Measurements from ENCODE around the gene SURF1. TPM values are rescaled to one million over a fixed set of nuclear protein-coding genes. Genes with fewer than 3 reads are reported as not detected.
"Not testable (repeated sequence)": the region's sequence is repeated elsewhere in the genome, so short reads cannot be mapped to it uniquely, and the experiment has no call there.

SURF1 gene
- total RNA-seq, 1 experiment from 2014 or later, result 35.6 TPM

DNA sequence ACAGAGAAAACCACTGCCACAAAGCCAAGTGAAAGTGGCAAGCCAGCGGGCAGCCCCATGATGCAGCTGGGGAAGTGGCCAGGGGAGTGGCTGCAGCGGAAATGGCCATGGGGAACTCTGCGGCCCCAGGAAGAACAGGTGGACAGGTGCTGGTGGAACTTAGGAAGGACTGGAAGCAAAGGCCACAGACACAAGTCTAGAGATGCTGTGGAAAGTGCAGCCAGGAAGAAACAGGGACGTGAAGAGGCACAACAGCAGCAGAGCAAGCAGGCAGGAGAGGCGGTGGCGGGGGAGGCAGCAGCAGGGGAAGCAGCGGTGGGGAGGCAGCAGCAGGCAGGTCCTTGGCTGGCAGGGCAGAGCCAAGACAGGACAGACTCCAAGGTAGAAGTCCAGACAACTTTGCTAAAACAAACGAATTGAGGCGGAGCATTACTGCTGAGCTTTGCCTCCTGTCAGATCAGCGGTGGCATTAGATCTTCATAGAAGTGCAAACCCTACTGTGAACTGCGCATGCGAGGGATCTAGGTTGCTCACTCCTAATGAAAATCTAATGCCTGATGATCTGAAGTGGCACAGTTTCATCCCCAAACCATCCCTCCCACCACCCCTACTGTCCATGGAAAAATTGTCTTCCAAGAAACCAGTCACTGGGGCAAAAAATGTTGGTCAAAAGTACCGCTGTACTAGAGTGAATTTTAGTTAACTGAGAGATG, 32.1 kb downstream of the SURF1 start:
- no peaks in the 10 kb centered on the region for H3K79me2 ChIP-seq (ENCODE audit: low read length)
- DNase-seq, result no peak
- H3K9ac ChIP-seq (ENCODE audit: low read length), result no peak overlapping the region
- H3K27ac ChIP-seq (ENCODE audit: low read length), result no peak overlapping the region
- H3K9me2 ChIP-seq (replicated peaks; ENCODE audit: insufficient read depth, low read length), result no peaks in the 10 kb centered on the region
- no peak overlapping the region for H3K4me2 ChIP-seq (ENCODE audit: low read depth, low read length, poor library complexity, severe bottlenecking)
- H3K27me3 ChIP-seq (ENCODE audit: low read length), result no peaks in the 10 kb centered on the region
- H3K4me1 ChIP-seq (ENCODE audit: low read length), result no peaks in the 10 kb centered on the region
- H3K9me3 ChIP-seq (ENCODE audit: low read length), result no peaks in the 10 kb centered on the region
- H3K4me3 ChIP-seq (ENCODE audit: low read length), result no peak overlapping the region
- H3K36me3 ChIP-seq (ENCODE audit: insufficient read depth, low read length), result no peaks in the 10 kb centered on the region
- no peak overlapping the region for H2AFZ ChIP-seq (ENCODE audit: low read length)
- H4K20me1 ChIP-seq (ENCODE audit: insufficient read depth, low read depth, low read length), result 0 out of 2 replicates have a peak, but pooled peaks cover 4% of the 10 kb centered on the region

DNA sequence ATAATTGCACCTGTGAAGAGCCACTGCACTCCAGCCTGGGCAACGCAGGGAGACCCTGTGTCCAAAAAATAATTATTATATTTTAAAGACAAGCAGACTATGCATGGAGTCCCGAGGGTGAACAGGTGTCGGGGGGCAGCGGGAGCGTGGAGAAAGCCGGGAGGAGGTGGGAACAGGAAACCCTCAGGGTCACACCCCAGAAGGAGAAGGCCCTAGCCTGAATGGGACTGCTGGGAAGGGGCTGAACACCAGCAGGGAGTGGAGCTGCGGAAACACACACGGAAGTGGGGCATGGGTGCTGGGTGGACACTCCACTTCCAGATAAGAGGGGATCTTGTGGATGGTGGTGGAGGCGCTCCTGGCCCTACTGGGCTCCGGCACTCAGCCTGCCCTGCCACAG, 33.1 kb downstream of the SURF1 start:
- no peak for DNase-seq
- H2AFZ ChIP-seq (ENCODE audit: low read length), result no peak overlapping the region
- no peaks in the 10 kb centered on the region for H3K27me3 ChIP-seq (ENCODE audit: low read length)
- H3K36me3 ChIP-seq (ENCODE audit: insufficient read depth, low read length), result no peaks in the 10 kb centered on the region
- H3K4me1 ChIP-seq (ENCODE audit: low read length), result no peaks in the 10 kb centered on the region
- no peaks in the 10 kb centered on the region for H4K20me1 ChIP-seq (ENCODE audit: insufficient read depth, low read depth, low read length)
- no peaks in the 10 kb centered on the region for H3K9me3 ChIP-seq (ENCODE audit: low read length)
- H3K4me2 ChIP-seq (ENCODE audit: low read depth, low read length, poor library complexity, severe bottlenecking), result no peak overlapping the region
- H3K9ac ChIP-seq (ENCODE audit: low read length), result no peak overlapping the region
- no peaks in the 10 kb centered on the region for H3K79me2 ChIP-seq (ENCODE audit: low read length)
- no peak overlapping the region for H3K27ac ChIP-seq (ENCODE audit: low read length)
- no peaks in the 10 kb centered on the region for H3K9me2 ChIP-seq (replicated peaks; ENCODE audit: insufficient read depth, low read length)
- no peak overlapping the region for H3K4me3 ChIP-seq (ENCODE audit: low read length)

GRCh38 chr9:133322701-133323100, 33.6 kb downstream of the SURF1 start:
- H3K4me2 ChIP-seq (ENCODE audit: low read depth, low read length, poor library complexity, severe bottlenecking), result no peak overlapping the region
- no peak overlapping the region for H2AFZ ChIP-seq (ENCODE audit: low read length)
- H3K4me3 ChIP-seq (ENCODE audit: low read length), result no peak overlapping the region
- H3K9me3 ChIP-seq (ENCODE audit: low read length), result no peaks in the 10 kb centered on the region
- H3K9me2 ChIP-seq (replicated peaks; ENCODE audit: insufficient read depth, low read length), result no peaks in the 10 kb centered on the region
- no peaks in the 10 kb centered on the region for H4K20me1 ChIP-seq (ENCODE audit: insufficient read depth, low read depth, low read length)
- DNase-seq, result no peak
- no peak overlapping the region for H3K9ac ChIP-seq (ENCODE audit: low read length)
- H3K4me1 ChIP-seq (ENCODE audit: low read length), result no peaks in the 10 kb centered on the region
- H3K36me3 ChIP-seq (ENCODE audit: insufficient read depth, low read length), result no peaks in the 10 kb centered on the region
- no peaks in the 10 kb centered on the region for H3K27me3 ChIP-seq (ENCODE audit: low read length)
- H3K79me2 ChIP-seq (ENCODE audit: low read length), result no peaks in the 10 kb centered on the region
- no peak overlapping the region for H3K27ac ChIP-seq (ENCODE audit: low read length)

DNA sequence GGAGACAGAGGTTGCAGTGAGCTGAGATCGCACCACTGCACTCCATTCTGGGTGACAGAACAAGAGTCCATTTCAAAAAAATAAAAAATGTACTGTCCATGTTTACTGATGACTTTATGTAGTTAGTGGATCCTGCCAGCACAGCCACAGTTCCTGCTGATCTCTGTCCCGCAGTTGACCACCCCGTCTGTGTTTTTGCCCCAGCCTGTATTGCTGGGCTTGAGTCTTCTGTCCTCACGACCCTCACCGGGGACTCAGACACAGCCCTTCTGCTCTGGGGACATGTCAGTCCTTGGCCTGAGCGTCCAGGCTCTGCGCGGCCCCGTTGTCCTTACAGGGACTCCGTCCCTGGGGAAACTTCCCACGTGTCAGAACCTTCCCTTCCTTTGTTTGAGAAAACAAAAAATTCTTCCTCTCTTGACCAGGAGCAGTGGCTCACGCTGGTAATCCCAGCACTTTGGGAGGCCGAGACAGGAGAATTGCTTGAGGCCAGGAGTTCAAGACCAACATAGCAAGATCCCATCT, 34.8 kb downstream of the SURF1 start:
- H3K9me2 ChIP-seq (replicated peaks; ENCODE audit: insufficient read depth, low read length), result no peaks in the 10 kb centered on the region
- H3K9ac ChIP-seq (ENCODE audit: low read length), result no peak overlapping the region
- no peak overlapping the region for H3K4me2 ChIP-seq (ENCODE audit: low read depth, low read length, poor library complexity, severe bottlenecking)
- H2AFZ ChIP-seq (ENCODE audit: low read length), result no peak overlapping the region
- no peak overlapping the region for H3K4me3 ChIP-seq (ENCODE audit: low read length)
- no peak for DNase-seq
- no peaks in the 10 kb centered on the region for H3K9me3 ChIP-seq (ENCODE audit: low read length)
- no peaks in the 10 kb centered on the region for H3K4me1 ChIP-seq (ENCODE audit: low read length)
- H3K27me3 ChIP-seq (ENCODE audit: low read length), result no peaks in the 10 kb centered on the region
- H3K79me2 ChIP-seq (ENCODE audit: low read length), result no peaks in the 10 kb centered on the region
- no peak overlapping the region for H3K27ac ChIP-seq (ENCODE audit: low read length)
- no peaks in the 10 kb centered on the region for H3K36me3 ChIP-seq (ENCODE audit: insufficient read depth, low read length)
- H4K20me1 ChIP-seq (ENCODE audit: insufficient read depth, low read depth, low read length), result no peaks in the 10 kb centered on the region

- no peaks in the 10 kb centered on the region for H3K36me3 ChIP-seq (ENCODE audit: insufficient read depth, low read length)
- no peak overlapping the region for H3K27ac ChIP-seq (ENCODE audit: low read length)
- H3K9me3 ChIP-seq (ENCODE audit: low read length), result no peaks in the 10 kb centered on the region
- H3K4me1 ChIP-seq (ENCODE audit: low read length), result no peaks in the 10 kb centered on the region
- H2AFZ ChIP-seq (ENCODE audit: low read length), result no peak overlapping the region
- H3K79me2 ChIP-seq (ENCODE audit: low read length), result no peaks in the 10 kb centered on the region
- H3K4me3 ChIP-seq (ENCODE audit: low read length), result no peak overlapping the region
- DNase-seq, result no peak
- H3K27me3 ChIP-seq (ENCODE audit: low read length), result no peaks in the 10 kb centered on the region
- H3K4me2 ChIP-seq (ENCODE audit: low read depth, low read length, poor library complexity, severe bottlenecking), result no peak overlapping the region
- no peak overlapping the region for H3K9ac ChIP-seq (ENCODE audit: low read length)
- H3K9me2 ChIP-seq (replicated peaks; ENCODE audit: insufficient read depth, low read length), result no peaks in the 10 kb centered on the region
- no peaks in the 10 kb centered on the region for H4K20me1 ChIP-seq (ENCODE audit: insufficient read depth, low read depth, low read length)
Measured at GRCh38 chr9:133320421-133320881, 35.8 kb downstream of the SURF1 start.

GRCh38 chr9:133317551-133317950, 38.7 kb downstream of the SURF1 start:
- not testable (repeated sequence) for H4K20me1 ChIP-seq (ENCODE audit: insufficient read depth, low read depth, low read length); DNase-seq; H3K4me1 ChIP-seq (ENCODE audit: low read length); H3K27ac ChIP-seq (ENCODE audit: low read length); H2AFZ ChIP-seq (ENCODE audit: low read length); H3K4me2 ChIP-seq (ENCODE audit: low read depth, low read length, poor library complexity, severe bottlenecking); H3K36me3 ChIP-seq (ENCODE audit: insufficient read depth, low read length); H3K9me3 ChIP-seq (ENCODE audit: low read length); H3K4me3 ChIP-seq (ENCODE audit: low read length); H3K27me3 ChIP-seq (ENCODE audit: low read length); H3K79me2 ChIP-seq (ENCODE audit: low read length); H3K9ac ChIP-seq (ENCODE audit: low read length); H3K9me2 ChIP-seq (replicated peaks; ENCODE audit: insufficient read depth, low read length)

DNA sequence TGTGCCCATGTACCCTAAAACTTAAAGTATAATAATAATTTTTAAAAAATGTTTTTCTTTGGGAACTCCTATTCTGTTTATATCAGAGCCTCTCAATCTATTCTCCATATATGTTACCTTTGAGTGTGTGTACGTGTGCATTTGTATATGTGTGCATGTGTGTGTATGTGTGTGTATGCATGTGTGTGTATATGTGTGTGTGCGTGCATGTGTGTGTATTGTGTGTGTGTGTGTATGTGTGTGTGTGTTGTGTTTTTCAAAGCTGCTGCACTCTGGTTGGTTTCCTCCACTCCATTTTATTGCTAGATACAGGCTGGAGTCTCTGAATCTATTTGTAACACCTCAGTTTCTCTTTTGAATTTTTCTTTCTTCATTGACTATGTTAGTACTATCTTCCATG, 40.3 kb downstream of the SURF1 start:
- H3K9me3 ChIP-seq (ENCODE audit: low read length), result no peaks in the 10 kb centered on the region
- no peaks in the 10 kb centered on the region for H3K79me2 ChIP-seq (ENCODE audit: low read length)
- no peaks in the 10 kb centered on the region for H4K20me1 ChIP-seq (ENCODE audit: insufficient read depth, low read depth, low read length)
- no peak overlapping the region for H3K9ac ChIP-seq (ENCODE audit: low read length)
- H3K36me3 ChIP-seq (ENCODE audit: insufficient read depth, low read length), result no peaks in the 10 kb centered on the region
- H3K9me2 ChIP-seq (replicated peaks; ENCODE audit: insufficient read depth, low read length), result no peaks in the 10 kb centered on the region
- no peak overlapping the region for H2AFZ ChIP-seq (ENCODE audit: low read length)
- no peaks in the 10 kb centered on the region for H3K4me1 ChIP-seq (ENCODE audit: low read length)
- H3K27ac ChIP-seq (ENCODE audit: low read length), result no peak overlapping the region
- H3K27me3 ChIP-seq (ENCODE audit: low read length), result no peaks in the 10 kb centered on the region
- DNase-seq, result no peak
- no peak overlapping the region for H3K4me2 ChIP-seq (ENCODE audit: low read depth, low read length, poor library complexity, severe bottlenecking)
- no peak overlapping the region for H3K4me3 ChIP-seq (ENCODE audit: low read length)

DNA sequence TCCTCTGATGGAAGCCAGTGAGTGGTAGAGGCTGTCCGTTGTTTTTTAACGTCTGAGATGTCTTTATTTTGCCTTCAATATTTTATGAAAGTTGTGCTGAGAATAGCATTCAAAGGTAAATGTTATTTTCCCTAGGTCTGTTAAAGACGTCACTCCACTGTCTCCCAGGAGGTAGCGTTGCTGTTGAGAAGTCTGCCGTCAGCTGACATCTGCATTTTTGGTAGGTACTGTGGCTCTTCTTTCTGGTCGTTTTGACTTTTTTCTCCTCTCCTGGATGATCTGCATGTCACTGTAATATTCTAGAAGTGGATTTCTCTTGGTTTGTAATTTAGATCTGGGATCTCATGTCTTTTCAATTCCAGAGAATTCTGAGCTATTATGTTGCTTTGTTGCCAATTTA, 46.7 kb downstream of the SURF1 start:
- Histone ChIP-seq H4K20me1 (ENCODE audit: insufficient read depth, low read depth, low read length) (no peaks in the 10 kb centered on the region), H3K4me2 (ENCODE audit: low read depth, low read length, poor library complexity, severe bottlenecking) (no peak overlapping the region), H3K4me1 (ENCODE audit: low read length) (no peaks in the 10 kb centered on the region), H3K9me3 (ENCODE audit: low read length) (no peaks in the 10 kb centered on the region), H3K9ac (ENCODE audit: low read length) (no peak overlapping the region), H3K79me2 (ENCODE audit: low read length) (no peaks in the 10 kb centered on the region), H3K4me3 (ENCODE audit: low read length) (no peak overlapping the region), H2AFZ (ENCODE audit: low read length) (no peak overlapping the region), H3K27me3 (ENCODE audit: low read length) (no peaks in the 10 kb centered on the region), H3K9me2 (replicated peaks; ENCODE audit: insufficient read depth, low read length) (no peaks in the 10 kb centered on the region), H3K27ac (ENCODE audit: low read length) (no peak overlapping the region), H3K36me3 (ENCODE audit: insufficient read depth, low read length) (no peaks in the 10 kb centered on the region)
- no peak for DNase-seq

All from Karpas-422 (cell line).